HepG2 (cell line): Measurements from ENCODE around the gene TXNRD2. TPM values are rescaled to one million over a fixed set of nuclear protein-coding genes. Genes with fewer than 3 reads are reported as not detected.

ENCODE experiments used
- MED13 ChIP-seq: sonication (generic); formaldehyde crosslinking; IDR thresholded peaks from 2 replicates; pipeline ENCODE4 v1.5.0; 2020; ENCODE audit warnings: missing genetic modification reagents
- MYNN ChIP-seq: sonication (generic); formaldehyde crosslinking; IDR thresholded peaks from 2 replicates; pipeline ENCODE4 v1.4.0; 2020; ENCODE audit warnings: mild to moderate bottlenecking, low read depth, missing genetic modification reagents
- NFYB ChIP-seq: sonication (generic); formaldehyde crosslinking; IDR thresholded peaks from 2 replicates; pipeline ENCODE4 v1.4.0; 2020; ENCODE audit warnings: missing genetic modification reagents
- ZBTB7B ChIP-seq: sonication (generic); formaldehyde crosslinking; IDR thresholded peaks from 2 replicates; pipeline ENCODE4 v1.4.0; 2020; ENCODE audit warnings: missing genetic modification reagents
- ZNF205 ChIP-seq: IDR thresholded peaks from 2 replicates; pipeline ENCODE4 v1.6.1; 2018; ENCODE audit warnings: missing biosample characterization, missing genetic modification reagents
- ZNF598 ChIP-seq: sonication (generic); formaldehyde crosslinking; IDR thresholded peaks from 2 replicates; pipeline ENCODE4 v1.5.1; 2020; ENCODE audit warnings: mild to moderate bottlenecking, missing genetic modification reagents, borderline replicate concordance
- ZNF609 ChIP-seq: sonication (generic); formaldehyde crosslinking; IDR thresholded peaks from 2 replicates; pipeline ENCODE4 v1.4.0; 2020; ENCODE audit warnings: mild to moderate bottlenecking, missing genetic modification reagents, borderline replicate concordance
- polyA plus RNA-seq, 8 experiments: library from polyadenylated mRNA; depleted of rRNA in 3 of 8; stranded (reverse) in 7 of 8; unstranded in 1 of 8; fragments of >200 nt; fragmentation: Illumina TruSeq in 4 of 8; extraction: Trizol in 4 of 8; gene quantifications; 2 replicates each; pipeline versions ENCODE4 v1.2.1 to v1.2.3, GENCODE V29; 2011 to 2016; ENCODE audit warnings: low read depth in 4 of 8, missing spikeins in 1 of 8, mixed read lengths in 1 of 8; ENCODE audit not compliant: insufficient read depth in 1 of 8
- total RNA-seq, 5 experiments: library from RNA; depleted of rRNA; stranded (reverse); fragments of >200 nt; fragmentation: Illumina TruSeq; extraction: Trizol; gene quantifications; 2 replicates each; pipeline ENCODE4 v1.2.3, GENCODE V29; 2016; ENCODE audit warnings: low read depth in 1 of 5
- TF ChIP-seq, protein P1 (sequence below): sonication (generic); formaldehyde crosslinking; IDR thresholded peaks from 2 replicates; pipeline ENCODE4 v1.5.1; 2020; ENCODE audit warnings: mild to moderate bottlenecking, missing genetic modification reagents, moderate library complexity

The TXNRD2 gene
- total and polyA plus RNA-seq, 2 of the 13 experiments (the other 11 are each of a cell fraction or from before 2014, with no cell fraction given) = 17.5 to 18.6 TPM

GRCh38 chr22:19898831-19899567 is 42.6 kb downstream of the TXNRD2 start (continued):
- TF ChIP-seq, protein P1, sequence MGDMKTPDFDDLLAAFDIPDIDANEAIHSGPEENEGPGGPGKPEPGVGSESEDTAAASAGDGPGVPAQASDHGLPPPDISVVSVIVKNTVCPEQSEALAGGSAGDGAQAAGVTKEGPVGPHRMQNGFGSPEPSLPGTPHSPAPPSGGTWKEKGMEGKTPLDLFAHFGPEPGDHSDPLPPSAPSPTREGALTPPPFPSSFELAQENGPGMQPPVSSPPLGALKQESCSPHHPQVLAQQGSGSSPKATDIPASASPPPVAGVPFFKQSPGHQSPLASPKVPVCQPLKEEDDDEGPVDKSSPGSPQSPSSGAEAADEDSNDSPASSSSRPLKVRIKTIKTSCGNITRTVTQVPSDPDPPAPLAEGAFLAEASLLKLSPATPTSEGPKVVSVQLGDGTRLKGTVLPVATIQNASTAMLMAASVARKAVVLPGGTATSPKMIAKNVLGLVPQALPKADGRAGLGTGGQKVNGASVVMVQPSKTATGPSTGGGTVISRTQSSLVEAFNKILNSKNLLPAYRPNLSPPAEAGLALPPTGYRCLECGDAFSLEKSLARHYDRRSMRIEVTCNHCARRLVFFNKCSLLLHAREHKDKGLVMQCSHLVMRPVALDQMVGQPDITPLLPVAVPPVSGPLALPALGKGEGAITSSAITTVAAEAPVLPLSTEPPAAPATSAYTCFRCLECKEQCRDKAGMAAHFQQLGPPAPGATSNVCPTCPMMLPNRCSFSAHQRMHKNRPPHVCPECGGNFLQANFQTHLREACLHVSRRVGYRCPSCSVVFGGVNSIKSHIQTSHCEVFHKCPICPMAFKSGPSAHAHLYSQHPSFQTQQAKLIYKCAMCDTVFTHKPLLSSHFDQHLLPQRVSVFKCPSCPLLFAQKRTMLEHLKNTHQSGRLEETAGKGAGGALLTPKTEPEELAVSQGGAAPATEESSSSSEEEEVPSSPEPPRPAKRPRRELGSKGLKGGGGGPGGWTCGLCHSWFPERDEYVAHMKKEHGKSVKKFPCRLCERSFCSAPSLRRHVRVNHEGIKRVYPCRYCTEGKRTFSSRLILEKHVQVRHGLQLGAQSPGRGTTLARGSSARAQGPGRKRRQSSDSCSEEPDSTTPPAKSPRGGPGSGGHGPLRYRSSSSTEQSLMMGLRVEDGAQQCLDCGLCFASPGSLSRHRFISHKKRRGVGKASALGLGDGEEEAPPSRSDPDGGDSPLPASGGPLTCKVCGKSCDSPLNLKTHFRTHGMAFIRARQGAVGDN (CRISPR knock-in tag) = peak; percentile 97
- no peak for TF ChIP-seq NFYB (CRISPR knock-in tag)
- TF ChIP-seq ZBTB7B (CRISPR knock-in tag) = peak; percentile 90
- no peak for TF ChIP-seq MED13
- peak; percentile 41; the same call in 1 of the 2 replicates for TF ChIP-seq ZNF609 (CRISPR knock-in tag)
- no peak for TF ChIP-seq ZNF205 (CRISPR knock-in tag)
- no peak for TF ChIP-seq MYNN (CRISPR knock-in tag)
- 0 out of 2 replicates have a peak, but pooled peaks have one; percentile 38 for TF ChIP-seq ZNF598
- TF ChIP-seq, all 625 proteins: peak for 144
